GM21381 (cell line): ENCODE measurements around the gene ALPG.
"Not testable (repeated sequence)": the region's sequence is repeated elsewhere in the genome, so short reads cannot be mapped to it uniquely, and the experiment has no call there.

Experiments used
- ATAC-seq: cut with Tn5 transposase; IDR thresholded peaks from one replicate; pipeline ENCODE4 v1.9.1; 2021; ENCODE audit warnings: mild to moderate bottlenecking, moderate library complexity; ENCODE audit not compliant: unreplicated experiment

Gene ALPG

GRCh38 chr2:232438951-232439757, 32.5 kb downstream of the ALPG start:
- ATAC-seq: no peak

GRCh38 chr2:232439758-232440135, 33.1 kb downstream of the ALPG start:
- ATAC-seq: no peak

- ATAC-seq: peak; percentile 68
Measured at GRCh38 chr2:232440220-232441018, 33.8 kb downstream of the ALPG start.

GRCh38 chr2:232441147-232441651, 34.6 kb downstream of the ALPG start:
- ATAC-seq: no peak

- not testable (repeated sequence) for ATAC-seq
Measured at GRCh38 chr2:232441922-232442321, 35.3 kb downstream of the ALPG start.

- ATAC-seq: not testable (repeated sequence)
Measured at GRCh38 chr2:232442431-232442830, 35.8 kb downstream of the ALPG start.

GRCh38 chr2:232443047-232443446, 36.4 kb downstream of the ALPG start:
- not testable (repeated sequence) for ATAC-seq

- ATAC-seq: not testable (repeated sequence)
Measured at GRCh38 chr2:232443669-232444408, 37.2 kb downstream of the ALPG start.

- no peak for ATAC-seq
Measured at GRCh38 chr2:232444409-232445148, 37.9 kb downstream of the ALPG start.

GRCh38 chr2:232445149-232445885, 38.7 kb downstream of the ALPG start:
- ATAC-seq: not testable (repeated sequence)

GRCh38 chr2:232446266-232446777, 39.7 kb downstream of the ALPG start:
- ATAC-seq: not testable (repeated sequence)

- ATAC-seq: no peak
Measured at GRCh38 chr2:232447091-232447620, 40.5 kb downstream of the ALPG start.

- ATAC-seq: no peak
Measured at GRCh38 chr2:232447638-232448303, 41.1 kb downstream of the ALPG start.

- ATAC-seq: no peak
Measured at GRCh38 chr2:232448304-232448690, 41.7 kb downstream of the ALPG start.

- no peak for ATAC-seq
Measured at GRCh38 chr2:232449964-232450363, 43.3 kb downstream of the ALPG start.

- ATAC-seq: not testable (repeated sequence)
Measured at GRCh38 chr2:232451645-232452044, 45.0 kb downstream of the ALPG start.

GRCh38 chr2:232454630-232455029, 48.0 kb downstream of the ALPG start:
- ATAC-seq: no peak

- no peak for ATAC-seq
Measured at GRCh38 chr2:232455426-232456255, 49.0 kb downstream of the ALPG start, which contains the start of gene ALPI. Gene ALPI (plus strand): TSS chr2:232456153. CDS start chr2:232456200, 47 bp downstream.
